GM12878 (cell line): ENCODE data around the gene MB. TPM values are rescaled to one million over a fixed set of nuclear protein-coding genes. Genes with fewer than 3 reads are reported as not detected.

Source experiments
- ATAC-seq: fragments of 200-7000 bp; cut with Tn5 transposase; 3 replicates; pipeline ENCODE4 v1.9.1; 2020; ENCODE audit warnings: mild to moderate bottlenecking, moderate library complexity
- BruUV-seq: library from RNA; stranded (reverse); fragments of 400-500 nt; replicated peaks from 2 replicates; lab custom pipeline; 2021; lab: Mats Ljungman, UMichigan
- CTCF ChIA-PET: fragments of 300-600 bp; sonication (Branson Sonifier 250); formaldehyde crosslinking; extraction: SDS; loops from one replicate; lab custom pipeline; 2021; ENCODE audit warnings: inconsistent platforms; lab: Yijun Ruan, JAX
- POLR2A ChIA-PET: fragments of 350-600 bp; formaldehyde crosslinking; extraction: SDS; loops from one replicate; lab custom pipeline; 2021; ENCODE audit warnings: inconsistent platforms; lab: Charles Lee
- RAD21 ChIA-PET: fragments of 300-600 bp; sonication (Branson Sonifier 250); formaldehyde crosslinking; loops from one replicate; lab custom pipeline; 2023; ENCODE audit warnings: antibody characterized with exemption; ENCODE audit not compliant: unreplicated experiment; lab: Charles Lee
- SMC1A ChIA-PET: fragments of 300-600 bp; sonication (Branson Sonifier 250); formaldehyde crosslinking; loops from one replicate; lab custom pipeline; 2023; ENCODE audit not compliant: unreplicated experiment, uncharacterized antibody; lab: Charles Lee
- DNase-seq: peaks from one replicate; pipeline ENCODE4 v3.0.0-alpha.2; 2011; ENCODE audit warnings: low read depth, low spot score
- FAIRE-seq: peaks from 3 replicates; lab custom pipeline; 2011; peaks lifted over from hg19 to GRCh38; lab: Jason Lieb, UNC
- H2AFZ ChIP-seq: 2 replicates; pipeline ENCODE4 v1.6.0; 2011; ENCODE audit warnings: low read depth, low read length, control low read depth; ENCODE audit not compliant: control insufficient read depth
- H3K27ac ChIP-seq: 2 replicates; pipeline ENCODE4 v1.5.1; 2011; ENCODE audit warnings: control low read depth; ENCODE audit not compliant: control insufficient read depth, insufficient read depth
- H3K27me3 ChIP-seq, 2 experiments: replicated peaks in 1 of 2; 2 replicates each; pipeline versions ENCODE4 v1.6.0 to v1.6.1; 2011; ENCODE audit warnings: low read length in 1 of 2; ENCODE audit not compliant: control insufficient read depth in 2 of 2, insufficient read depth in 2 of 2
- H3K36me3 ChIP-seq, 2 experiments: 2 replicates each; pipeline ENCODE4 v1.5.1; 2011; ENCODE audit warnings: low read length in 1 of 2; ENCODE audit not compliant: control insufficient read depth in 2 of 2, insufficient read depth in 2 of 2
- H3K4me1 ChIP-seq: 2 replicates; pipeline ENCODE4 v1.6.1; 2011; ENCODE audit warnings: mild to moderate bottlenecking, low read length, moderate library complexity, mixed read lengths; ENCODE audit not compliant: control insufficient read depth, insufficient read depth
- H3K4me2 ChIP-seq: 2 replicates; pipeline ENCODE4 v1.6.0; 2011; ENCODE audit warnings: control low read depth; ENCODE audit not compliant: control insufficient read depth, insufficient read depth
- H3K4me3 ChIP-seq: fragments of 200-600 bp; sonication (generic); 2 replicates; pipeline ENCODE4 v1.5.1; 2016
- H3K79me2 ChIP-seq: 2 replicates; pipeline ENCODE4 v1.6.0; 2011; ENCODE audit warnings: low read length; ENCODE audit not compliant: control insufficient read depth, insufficient read depth
- H3K9ac ChIP-seq: 2 replicates; pipeline ENCODE4 v1.8.0; 2011; ENCODE audit warnings: low read length, control low read depth, mixed read lengths; ENCODE audit not compliant: control insufficient read depth, insufficient read depth
- H3K9me3 ChIP-seq: replicated peaks from 3 replicates; pipeline ENCODE4 v1.5.1; 2011; ENCODE audit warnings: mild to moderate bottlenecking, low read length; ENCODE audit not compliant: control insufficient read depth, insufficient read depth
- H4K20me1 ChIP-seq: 2 replicates; pipeline ENCODE4 v1.6.0; 2011; ENCODE audit not compliant: control insufficient read depth, insufficient read depth
- EZH2 ChIP-seq: IDR thresholded peaks from 2 replicates; pipeline ENCODE4 v1.6.1; 2012; ENCODE audit warnings: low read depth, mild to moderate bottlenecking, control low read depth, inconsistent platforms, low read length, borderline replicate concordance; ENCODE audit not compliant: control insufficient read depth
- LARP7 ChIP-seq: fragments of 450-650 bp; IDR thresholded peaks from 2 replicates; pipeline ENCODE4 v1.6.1; 2017; ENCODE audit warnings: mild to moderate bottlenecking
- NFYB ChIP-seq: IDR thresholded peaks from 2 replicates; pipeline ENCODE4 v1.6.1; 2011; ENCODE audit warnings: low read depth, mild to moderate bottlenecking, low read length, improper control_type of control experiment, moderate library complexity; ENCODE audit not compliant: insufficient read depth
- NRF1 ChIP-seq: conservative IDR thresholded peaks from 2 replicates; pipeline ENCODE4 v1.6.1; 2011; ENCODE audit warnings: mild to moderate bottlenecking, low read depth, low read length, improper control_type of control experiment
- RB1 ChIP-seq: fragments of 450-650 bp; formaldehyde crosslinking; IDR thresholded peaks from 2 replicates; pipeline ENCODE4 v1.6.1; 2017; ENCODE audit warnings: mild to moderate bottlenecking, borderline replicate concordance
- RBBP5 ChIP-seq: fragments of 200-600 bp; sonication (generic); conservative IDR thresholded peaks from 2 replicates; pipeline ENCODE4 v1.6.1; 2016
- SIX5 ChIP-seq: IDR thresholded peaks from 2 replicates; pipeline ENCODE4 v1.6.1; 2011; ENCODE audit warnings: mild to moderate bottlenecking, low read depth, low read length, moderate library complexity; ENCODE audit not compliant: severe bottlenecking
- TCF3 ChIP-seq: IDR thresholded peaks from 2 replicates; pipeline ENCODE4 v1.6.1; 2012; ENCODE audit warnings: low read depth, mild to moderate bottlenecking, low read length, borderline replicate concordance; ENCODE audit not compliant: insufficient read depth
- ZBTB4 ChIP-seq: fragments of 450-650 bp; formaldehyde crosslinking; IDR thresholded peaks from 2 replicates; pipeline ENCODE4 v1.4.0; 2022; ENCODE audit warnings: mild to moderate bottlenecking, moderate library complexity
- ZBTB40 ChIP-seq: fragments of 450-650 bp; IDR thresholded peaks from 2 replicates; pipeline ENCODE4 v1.6.1; 2016; ENCODE audit warnings: mild to moderate bottlenecking, moderate library complexity, borderline replicate concordance
- WGBS: methylation state at CpG from one replicate; pipeline ENCODE4 v1.1.6; 2016; ENCODE audit warnings: low lambda C conversion rate; ENCODE audit not compliant: insufficient replicate concordance, insufficient coverage; ENCODE audit errors: missing lambda C conversion rate; 5-methylcytosine and 5-hydroxymethylcytosine counted together
- in situ Hi-C: fragments of 300-500 bp; cut with MboI; formaldehyde crosslinking; loops from 9 replicates; pipeline ENCODE4 v1.14.3; 2018; ENCODE audit warnings: mixed read lengths
- intact Hi-C: fragments of 100-400 bp; cut with micrococcal nuclease; formaldehyde crosslinking; loops from one replicate; pipeline ENCODE4 v1.14.2; 2022; ENCODE audit not compliant: unreplicated experiment
- polyA plus RNA-seq, 11 experiments: library from polyadenylated mRNA; depleted of rRNA in 4 of 11; unstranded in 6 of 11; stranded (reverse) in 5 of 11; fragments of >200 nt; fragmentation: Nextera tagmentation in 4 of 11; fragmentation: Illumina TruSeq in 1 of 11; extraction: Ambion mirVana in 4 of 11; extraction: Trizol in 1 of 11; gene quantifications; 1 replicate in 1 of 11; 2 replicates in 10 of 11; pipeline versions ENCODE4 v1.2.1 to v1.2.3, GENCODE V29; 2011 to 2016; ENCODE audit warnings: inconsistent platforms in 2 of 11, missing spikeins in 2 of 11, low read depth in 1 of 11
- total RNA-seq, 4 experiments: library from RNA; depleted of rRNA in 3 of 4; stranded (reverse); fragments of >200 nt in 3 of 4; fragmentation: Illumina TruSeq in 1 of 4; extraction: Trizol in 1 of 4; gene quantifications; 2 replicates each; pipeline versions ENCODE4 v1.2.1 to v1.2.3, GENCODE V29; 2013 to 2021
- TF ChIP-seq, protein P1 (sequence below): fragments of 150-350 bp; IDR thresholded peaks from 2 replicates; pipeline ENCODE4 v1.6.1; 2014; ENCODE audit warnings: mild to moderate bottlenecking, low read depth, low read length
- TF ChIP-seq, protein P2 (sequence below): fragments of 450-650 bp; IDR thresholded peaks from 2 replicates; pipeline ENCODE4 v1.6.1; 2016; ENCODE audit warnings: mild to moderate bottlenecking

MB gene
- total and polyA plus RNA-seq, 10 of the 15 experiments (the other 5 are each of a cell fraction or from before 2014, with no cell fraction given): 0.09 to 0.41 (median 0.23) TPM; not detected in 3

DNA sequence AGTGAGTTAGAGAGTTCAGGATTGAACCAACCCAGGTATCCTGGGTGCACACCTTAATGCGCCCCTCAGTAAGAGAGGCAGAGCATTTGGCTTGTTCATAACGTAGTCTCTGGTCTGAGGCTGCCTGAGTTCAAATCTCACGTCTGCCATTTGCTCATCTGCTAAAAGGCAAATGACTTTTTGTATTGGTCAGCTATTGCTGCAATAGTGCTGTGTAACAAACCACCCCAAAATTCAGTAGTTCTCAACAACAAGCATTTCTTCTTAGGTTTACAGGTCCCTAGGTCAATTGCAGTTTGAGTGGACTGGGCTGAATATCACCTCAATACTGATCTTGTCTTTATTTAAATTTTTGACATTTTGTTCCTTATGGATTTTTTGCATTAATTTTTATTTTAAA, 58.4 kb downstream of the MB start:
- CTCF ChIA-PET: no interaction called here
- no peak overlapping the region for H3K4me3 ChIP-seq
- no peaks in the 10 kb centered on the region for H3K36me3 ChIP-seq
- RAD21 ChIA-PET: no interaction called here
- no peaks in the 10 kb centered on the region; the same call in 2 of the 3 replicates for H3K9me3 ChIP-seq
- in situ Hi-C loops: no loop called here
- no peaks in the 10 kb centered on the region for H3K79me2 ChIP-seq
- H3K4me2 ChIP-seq: no peak overlapping the region
- FAIRE-seq (no peak), DNase-seq (no peak), ATAC-seq (no peak)
- SMC1A ChIA-PET: interaction anchor here (1.0 kb wide), 1 partner anchor 188 kb away, joined by 3 read pairs; no protein-coding TSS in a partner anchor
- POLR2A ChIA-PET: no interaction called here
- H3K27me3 ChIP-seq: peaks cover 0 to 4% of the 10 kb centered on the region in 2 experiments; a peak in 3 of 4 replicates
- H3K27ac ChIP-seq: no peak overlapping the region
- intact Hi-C loops: no loop called here
- no peaks in the 10 kb centered on the region for H4K20me1 ChIP-seq
- no peak overlapping the region for H3K9ac ChIP-seq
- no peaks in the 10 kb centered on the region for H3K4me1 ChIP-seq
- BruUV-seq: no TSS peak
- 36% methylated on average over 3 of the region's 3 CpGs for WGBS
- no peak overlapping the region for H2AFZ ChIP-seq
- TF ChIP-seq ZBTB40 (no peak), NFYB (no peak), EZH2 (no peak), ZBTB4 (no peak), RBBP5 (no peak), TCF3 (no peak), SIX5 (no peak), LARP7 (no peak), NRF1 (no peak), RB1 (no peak)
- TF ChIP-seq, protein P1, sequence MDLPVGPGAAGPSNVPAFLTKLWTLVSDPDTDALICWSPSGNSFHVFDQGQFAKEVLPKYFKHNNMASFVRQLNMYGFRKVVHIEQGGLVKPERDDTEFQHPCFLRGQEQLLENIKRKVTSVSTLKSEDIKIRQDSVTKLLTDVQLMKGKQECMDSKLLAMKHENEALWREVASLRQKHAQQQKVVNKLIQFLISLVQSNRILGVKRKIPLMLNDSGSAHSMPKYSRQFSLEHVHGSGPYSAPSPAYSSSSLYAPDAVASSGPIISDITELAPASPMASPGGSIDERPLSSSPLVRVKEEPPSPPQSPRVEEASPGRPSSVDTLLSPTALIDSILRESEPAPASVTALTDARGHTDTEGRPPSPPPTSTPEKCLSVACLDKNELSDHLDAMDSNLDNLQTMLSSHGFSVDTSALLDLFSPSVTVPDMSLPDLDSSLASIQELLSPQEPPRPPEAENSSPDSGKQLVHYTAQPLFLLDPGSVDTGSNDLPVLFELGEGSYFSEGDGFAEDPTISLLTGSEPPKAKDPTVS: no peak
- TF ChIP-seq, protein P2, sequence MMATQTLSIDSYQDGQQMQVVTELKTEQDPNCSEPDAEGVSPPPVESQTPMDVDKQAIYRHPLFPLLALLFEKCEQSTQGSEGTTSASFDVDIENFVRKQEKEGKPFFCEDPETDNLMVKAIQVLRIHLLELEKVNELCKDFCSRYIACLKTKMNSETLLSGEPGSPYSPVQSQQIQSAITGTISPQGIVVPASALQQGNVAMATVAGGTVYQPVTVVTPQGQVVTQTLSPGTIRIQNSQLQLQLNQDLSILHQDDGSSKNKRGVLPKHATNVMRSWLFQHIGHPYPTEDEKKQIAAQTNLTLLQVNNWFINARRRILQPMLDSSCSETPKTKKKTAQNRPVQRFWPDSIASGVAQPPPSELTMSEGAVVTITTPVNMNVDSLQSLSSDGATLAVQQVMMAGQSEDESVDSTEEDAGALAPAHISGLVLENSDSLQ: no peak
